D721Med (cell line): ENCODE measurements around the gene HMBS.
A peak's percentile ranks its signal among the peaks of the same experiment; 100 is the strongest.

Experiments used
- DNase-seq: peaks from one replicate; pipeline ENCODE4 v3.0.0; 2011; ENCODE audit warnings: low spot score; ENCODE audit not compliant: insufficient read length
- FAIRE-seq: peaks from 2 replicates; lab custom pipeline; 2011; peaks lifted over from hg19 to GRCh38; lab: Jason Lieb, UNC
- CTCF ChIP-seq: IDR thresholded peaks from 2 replicates; pipeline ENCODE4 v1.5.1; 2012; ENCODE audit warnings: mild to moderate bottlenecking, control low read depth; ENCODE audit not compliant: insufficient read depth; ENCODE audit errors: missing control alignments

HMBS gene

DNA sequence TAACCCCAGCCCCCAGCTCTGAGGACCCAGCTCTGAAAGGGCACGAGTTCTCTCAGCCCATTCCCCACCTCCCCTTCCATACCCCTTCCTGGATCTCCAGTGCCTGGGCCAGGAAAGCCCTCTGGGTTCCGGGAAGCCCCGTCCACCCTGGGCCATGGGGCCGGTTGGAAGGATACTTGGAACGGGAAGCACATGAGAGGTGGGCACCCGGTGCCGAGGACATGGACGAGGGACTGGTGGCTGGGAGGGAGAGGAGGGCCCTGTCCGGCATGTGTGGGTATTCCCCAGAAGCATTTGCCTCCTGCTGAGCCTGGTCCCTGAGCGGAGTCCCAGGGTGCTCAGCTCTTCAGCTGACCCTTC is 31.5 kb downstream of the HMBS start:
- DNase-seq (no peak), FAIRE-seq (no peak)
- TF ChIP-seq CTCF = no peak

DNA sequence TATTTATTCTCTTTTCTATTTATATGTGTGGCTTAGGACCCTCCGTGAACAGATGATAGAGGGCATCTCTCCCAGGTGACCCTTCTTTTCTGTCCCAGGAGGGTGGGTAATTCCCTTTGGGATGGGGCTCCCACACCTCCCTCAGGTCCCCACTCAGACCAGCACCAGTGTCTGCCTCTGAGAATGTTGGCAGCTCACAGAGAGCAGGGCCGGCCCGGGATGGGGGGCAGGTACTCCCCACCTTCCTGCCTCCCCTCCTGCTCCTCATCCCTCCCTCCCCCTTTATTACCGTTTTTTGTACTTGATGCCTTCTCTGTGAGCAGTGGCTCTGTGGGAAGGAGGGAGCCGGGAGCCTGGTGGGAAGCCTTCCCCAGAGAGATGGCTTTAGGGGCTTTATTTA is 31.9 kb downstream of the HMBS start:
- FAIRE-seq = no peak
- TF ChIP-seq CTCF = no peak
- DNase-seq = no peak

DNA sequence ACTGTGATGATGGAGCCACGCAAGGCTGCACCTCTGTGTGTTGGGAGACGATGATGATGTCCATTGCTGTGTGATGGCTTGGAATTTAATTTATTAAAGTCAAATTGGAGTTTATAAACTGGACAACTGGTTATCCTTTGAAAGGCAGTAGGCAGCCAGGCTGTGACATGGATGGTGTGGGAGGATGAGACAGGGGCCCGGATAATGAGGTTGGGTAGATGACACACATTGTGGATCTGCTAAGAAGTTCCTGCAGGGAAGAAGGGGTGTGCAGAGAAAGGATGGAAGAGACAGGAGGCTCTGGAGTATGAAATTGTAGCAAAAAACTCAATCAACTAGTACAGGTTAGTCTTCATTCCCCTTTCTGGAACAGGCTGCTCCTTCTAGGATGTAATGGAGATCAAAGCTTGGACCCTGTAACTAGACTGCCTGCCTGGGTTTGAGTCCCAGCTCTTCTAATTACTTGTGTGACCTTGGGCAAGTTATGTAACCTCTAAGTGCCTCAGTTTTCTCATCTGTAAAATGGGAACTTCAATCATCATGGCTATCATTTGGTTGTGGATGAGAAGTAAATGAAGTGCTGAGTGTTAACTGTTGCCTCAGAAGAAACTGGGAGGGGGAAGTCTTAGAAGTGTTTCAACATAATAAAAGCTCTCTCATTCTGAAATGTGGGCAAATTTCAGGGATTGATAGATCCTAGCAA is 32.5 kb downstream of the HMBS start:
- FAIRE-seq = no peak
- no peak for TF ChIP-seq CTCF
- no peak for DNase-seq

DNA sequence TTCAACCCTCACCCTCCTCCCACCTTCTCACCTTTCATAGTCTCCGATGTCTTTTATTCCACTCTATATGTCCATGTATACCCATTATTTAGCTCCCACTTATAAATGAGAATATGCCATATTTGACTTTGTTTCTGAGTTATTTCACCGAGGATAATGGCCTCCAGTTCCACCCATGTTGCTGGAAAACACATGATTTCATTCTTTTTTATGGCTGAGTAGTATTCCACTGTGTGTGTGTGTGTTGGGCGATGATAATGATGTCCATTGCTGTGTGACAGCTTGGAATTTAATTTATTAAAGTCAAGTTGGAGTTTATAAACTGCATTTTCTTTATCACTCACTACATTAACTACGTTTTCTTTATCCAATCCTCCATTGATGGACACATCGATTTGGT is 33.5 kb downstream of the HMBS start:
- no peak for TF ChIP-seq CTCF
- DNase-seq (no peak), FAIRE-seq (peak; percentile 29)

DNA sequence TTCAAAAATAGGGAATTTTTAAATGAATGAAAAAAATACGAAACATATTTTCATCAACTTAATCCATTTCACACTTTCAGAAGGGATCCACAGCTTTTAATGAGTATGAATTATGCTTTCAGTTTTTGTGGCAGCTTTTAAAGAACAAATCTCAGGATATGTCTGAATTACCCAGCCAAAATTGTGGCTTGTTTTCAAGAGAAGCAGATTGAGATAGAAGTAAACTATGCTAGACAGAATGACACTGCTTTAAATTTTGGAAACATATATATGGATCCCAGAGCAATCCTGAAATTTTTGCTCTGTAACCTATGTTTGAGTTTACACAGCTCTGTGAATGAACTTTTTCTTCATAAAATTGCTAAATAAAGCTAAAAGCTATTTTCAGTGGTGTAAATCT is 34.3 kb downstream of the HMBS start:
- TF ChIP-seq CTCF = no peak
- DNase-seq (no peak), FAIRE-seq (no peak)

DNA sequence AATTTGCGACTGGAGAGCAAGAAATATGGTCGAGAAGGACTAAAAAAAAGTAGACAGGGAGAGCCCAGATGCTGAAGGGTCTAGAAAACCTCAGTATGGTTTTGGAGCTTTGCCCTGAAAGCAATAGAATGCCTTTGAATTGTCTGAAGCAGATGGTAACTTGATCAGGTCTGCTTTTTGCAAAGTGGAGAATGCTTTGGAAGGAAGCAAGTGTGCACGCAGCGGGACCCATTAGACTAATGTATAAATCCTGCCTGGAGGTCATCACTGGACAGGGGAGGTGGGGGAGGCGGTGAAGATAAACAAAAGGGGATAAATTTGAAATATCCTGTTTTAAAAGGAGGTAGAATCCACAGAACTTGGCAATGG is 35.9 kb downstream of the HMBS start:
- FAIRE-seq (no peak), DNase-seq (no peak)
- TF ChIP-seq CTCF = no peak

DNA sequence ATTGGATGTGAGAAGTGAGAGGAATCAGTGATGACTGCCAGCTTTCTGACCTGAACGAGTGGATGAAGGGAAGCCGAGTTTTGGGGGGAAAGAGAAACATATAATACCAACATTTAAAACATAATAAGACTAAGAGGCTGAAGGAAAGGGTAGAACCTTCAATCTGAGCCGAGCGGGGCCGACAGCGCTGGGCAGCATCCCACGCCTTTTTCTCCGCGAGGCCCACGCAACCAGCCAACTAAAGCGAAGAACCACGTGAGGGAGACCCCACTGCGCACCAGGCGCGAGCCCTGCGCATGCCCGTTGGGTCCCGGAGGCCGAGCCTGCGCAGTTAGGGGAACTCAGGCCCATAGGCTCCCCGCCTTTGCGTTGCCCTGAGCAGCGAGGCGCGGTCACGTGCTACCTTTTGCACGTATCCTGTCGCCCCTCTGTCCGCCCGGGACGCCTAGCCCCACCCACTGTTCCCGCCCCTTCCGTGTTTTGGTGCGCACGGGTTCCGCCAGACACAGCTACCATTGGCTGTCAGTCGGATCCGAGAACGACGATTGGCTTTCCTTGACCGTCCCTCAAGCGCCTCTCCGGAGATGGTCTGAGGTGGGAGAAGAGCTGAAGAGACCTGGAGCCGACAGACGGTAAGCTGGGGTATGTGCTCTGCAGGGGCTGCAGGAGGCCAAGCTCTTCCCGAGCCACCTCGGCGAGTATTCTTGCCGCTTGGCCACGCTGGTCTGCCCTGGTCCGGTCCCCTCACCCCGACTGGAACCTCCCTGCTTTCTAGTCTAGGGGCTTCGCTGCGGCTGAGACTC is 36.5 kb downstream of the HMBS start, which contains the start of gene HINFP:
Gene HINFP (plus strand): TSS at position 573 of the 803 bp plus-strand sequence. CDS start 5,365 bp downstream, outside the sequence.
- no peak for TF ChIP-seq CTCF
- peak; percentile 60 for FAIRE-seq
- DNase-seq = peak; percentile 91
